HEK293 (cell line): ENCODE results near the gene S100A10.

Experiments used
- CTCF ChIA-PET: fragments of 350-600 bp; formaldehyde crosslinking; extraction: SDS; loops from one replicate; lab custom pipeline; 2021; ENCODE audit warnings: antibody characterized with exemption; lab: Yijun Ruan, JAX
- POLR2A ChIA-PET: fragments of 300-600 bp; formaldehyde crosslinking; extraction: SDS; loops from one replicate; lab custom pipeline; 2020; ENCODE audit warnings: antibody characterized with exemption, inconsistent platforms; lab: Yijun Ruan, JAX
- H3K27ac ChIP-seq: fragments of 200-500 bp; sonication (Bioruptor generic); 2 replicates; pipeline ENCODE4 v1.5.1; 2014; ENCODE audit warnings: low read depth, low read length, control low read depth, inconsistent platforms; ENCODE audit errors: extremely low read depth
- H3K36me3 ChIP-seq, 2 experiments: fragments of 200-500 bp in 1 of 2; sonication (Bioruptor generic) in 1 of 2; 1 replicate in 1 of 2; 2 replicates in 1 of 2; pipeline ENCODE4 v1.5.1; 2014 to 2017; ENCODE audit warnings: inconsistent platforms in 2 of 2, low read length in 2 of 2; ENCODE audit not compliant: control insufficient read depth in 2 of 2, insufficient read depth in 1 of 2
- H3K4me1 ChIP-seq: fragments of 200-500 bp; sonication (Bioruptor generic); 2 replicates; pipeline ENCODE4 v1.5.1; 2014; ENCODE audit warnings: mild to moderate bottlenecking, low read length, inconsistent platforms; ENCODE audit not compliant: control insufficient read depth, insufficient read depth
- H3K4me3 ChIP-seq: 2 replicates; pipeline ENCODE4 v1.5.1; 2011; ENCODE audit warnings: low read depth, mild to moderate bottlenecking, control low read depth, low read length, moderate library complexity
- H3K9me3 ChIP-seq: fragments of 200-500 bp; sonication (Bioruptor generic); 2 replicates; pipeline ENCODE4 v1.5.1; 2014; ENCODE audit warnings: low read depth, low read length, inconsistent platforms; ENCODE audit not compliant: control insufficient read depth, insufficient read depth
- EGR2 ChIP-seq: fragments of 450-650 bp; formaldehyde crosslinking; IDR thresholded peaks from 2 replicates; pipeline ENCODE4 v1.5.1; 2016; ENCODE audit warnings: low read depth, missing biosample characterization, missing genetic modification characterization
- GLIS1 ChIP-seq: fragments of 450-650 bp; formaldehyde crosslinking; IDR thresholded peaks from 2 replicates; pipeline ENCODE4 v1.5.1; 2016; ENCODE audit warnings: missing biosample characterization, missing genetic modification characterization
- HIC1 ChIP-seq: fragments of 450-650 bp; formaldehyde crosslinking; IDR thresholded peaks from 2 replicates; pipeline ENCODE4 v1.5.1; 2016; ENCODE audit warnings: missing biosample characterization, missing genetic modification characterization
- KLF1 ChIP-seq: fragments of 450-650 bp; formaldehyde crosslinking; IDR thresholded peaks from 2 replicates; pipeline ENCODE4 v1.5.1; 2016; ENCODE audit warnings: missing biosample characterization, missing genetic modification characterization
- KLF9 ChIP-seq: fragments of 450-650 bp; formaldehyde crosslinking; IDR thresholded peaks from 2 replicates; pipeline ENCODE4 v1.5.1; 2016; ENCODE audit warnings: missing biosample characterization, missing genetic modification characterization, low read depth
- MYNN ChIP-seq: fragments of 450-650 bp; formaldehyde crosslinking; IDR thresholded peaks from 2 replicates; pipeline ENCODE4 v1.5.1; 2016; ENCODE audit warnings: missing biosample characterization, missing genetic modification characterization, borderline replicate concordance
- PATZ1 ChIP-seq: fragments of 450-650 bp; formaldehyde crosslinking; IDR thresholded peaks from 2 replicates; pipeline ENCODE4 v1.5.1; 2016; ENCODE audit warnings: missing biosample characterization, missing genetic modification characterization
- REPIN1 ChIP-seq: fragments of 450-650 bp; formaldehyde crosslinking; IDR thresholded peaks from 2 replicates; pipeline ENCODE4 v1.5.1; 2017; ENCODE audit warnings: missing biosample characterization, missing genetic modification characterization, low read depth
- ZBTB49 ChIP-seq: fragments of 450-650 bp; formaldehyde crosslinking; IDR thresholded peaks from 2 replicates; pipeline ENCODE4 v1.5.1; 2016; ENCODE audit warnings: missing biosample characterization, missing genetic modification characterization, low read depth
- ZFHX2 ChIP-seq: fragments of 450-650 bp; formaldehyde crosslinking; conservative IDR thresholded peaks from 2 replicates; pipeline ENCODE4 v1.5.1; 2016; ENCODE audit warnings: missing biosample characterization, missing genetic modification characterization
- ZFP69B ChIP-seq: fragments of 450-650 bp; formaldehyde crosslinking; IDR thresholded peaks from 2 replicates; pipeline ENCODE4 v1.5.1; 2016; ENCODE audit warnings: missing biosample characterization, missing genetic modification characterization
- ZNF138 ChIP-seq: fragments of 450-650 bp; formaldehyde crosslinking; IDR thresholded peaks from 2 replicates; pipeline ENCODE4 v1.5.1; 2016; ENCODE audit warnings: missing biosample characterization, missing genetic modification characterization, borderline replicate concordance
- ZNF416 ChIP-seq: fragments of 450-650 bp; formaldehyde crosslinking; IDR thresholded peaks from 2 replicates; pipeline ENCODE4 v1.5.1; 2016; ENCODE audit warnings: missing biosample characterization, missing genetic modification characterization
- ZNF513 ChIP-seq: fragments of 450-650 bp; IDR thresholded peaks from 2 replicates; pipeline ENCODE4 v1.5.1; 2018; ENCODE audit warnings: missing biosample characterization, missing genetic modification characterization
- ZNF600 ChIP-seq: fragments of 450-650 bp; formaldehyde crosslinking; IDR thresholded peaks from 2 replicates; pipeline ENCODE4 v1.5.1; 2016; ENCODE audit warnings: missing biosample characterization, missing genetic modification characterization
- ZNF626 ChIP-seq: fragments of 450-650 bp; sonication (Bioruptor Pico); formaldehyde crosslinking; IDR thresholded peaks from 2 replicates; pipeline ENCODE4 v1.5.1; 2018; ENCODE audit warnings: missing biosample characterization, missing genetic modification characterization, inconsistent platforms
- ZXDB ChIP-seq: fragments of 450-650 bp; formaldehyde crosslinking; IDR thresholded peaks from 2 replicates; pipeline ENCODE4 v1.5.1; 2016; ENCODE audit warnings: missing biosample characterization, missing genetic modification characterization
- TF ChIP-seq, protein P1 (sequence below): fragments of 450-650 bp; formaldehyde crosslinking; IDR thresholded peaks from 2 replicates; pipeline ENCODE4 v1.5.1; 2017; ENCODE audit warnings: missing biosample characterization, mild to moderate bottlenecking, missing genetic modification characterization, moderate library complexity

The S100A10 gene

DNA sequence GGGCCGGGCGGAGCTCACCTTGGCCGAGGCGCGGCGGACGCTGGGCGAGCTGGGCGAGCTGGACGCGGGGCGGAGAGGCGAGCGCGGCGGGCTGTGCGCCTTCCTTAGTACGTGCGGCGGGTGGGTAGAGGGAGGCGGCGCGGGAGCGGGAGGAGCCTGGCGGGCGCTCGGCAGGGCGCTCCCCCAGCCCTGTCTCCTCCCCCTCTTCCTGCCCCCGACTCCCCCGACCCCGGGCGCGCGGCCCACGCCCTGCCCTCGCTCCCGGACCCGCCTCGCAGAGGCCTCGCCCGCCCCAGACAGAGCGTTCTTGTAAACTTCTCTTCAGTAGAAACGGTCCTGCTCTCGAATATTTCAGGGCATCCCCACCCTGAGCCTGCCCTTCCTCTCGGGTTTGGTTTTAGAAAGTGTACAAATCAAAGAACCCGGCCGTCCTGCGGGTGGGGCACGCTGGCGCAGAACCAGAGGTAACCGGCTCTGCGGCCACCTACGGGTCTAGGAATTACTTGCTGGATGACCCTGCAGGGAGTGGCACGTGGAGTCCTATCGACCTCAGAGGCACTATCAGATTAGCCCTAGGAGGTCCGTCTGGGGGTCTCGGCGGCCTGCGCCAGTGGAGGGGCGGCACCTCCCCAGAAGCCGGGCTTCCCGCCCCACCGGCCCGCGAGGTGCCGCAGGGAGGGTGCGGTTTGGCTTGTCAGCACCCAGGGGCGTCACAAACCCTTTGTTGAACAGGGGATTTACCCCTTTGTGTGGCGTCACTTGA lies at the start of gene S100A10 (continued):
- TF ChIP-seq HIC1 (tag by site-specific recombination): 0 out of 2 replicates have a peak, but pooled peaks have one; percentile 22
- peak; percentile 90 for TF ChIP-seq GLIS1 (tag by site-specific recombination)
- TF ChIP-seq ZBTB49 (tag by site-specific recombination): no peak
- peak; percentile 33; the same call in 1 of the 2 replicates for TF ChIP-seq PATZ1 (tag by site-specific recombination)
- 0 out of 2 replicates have a peak, but pooled peaks have one; percentile 8 for TF ChIP-seq ZNF600
- peak; percentile 89 for TF ChIP-seq KLF1 (tag by site-specific recombination)
- TF ChIP-seq ZFHX2: peak; percentile 48

DNA sequence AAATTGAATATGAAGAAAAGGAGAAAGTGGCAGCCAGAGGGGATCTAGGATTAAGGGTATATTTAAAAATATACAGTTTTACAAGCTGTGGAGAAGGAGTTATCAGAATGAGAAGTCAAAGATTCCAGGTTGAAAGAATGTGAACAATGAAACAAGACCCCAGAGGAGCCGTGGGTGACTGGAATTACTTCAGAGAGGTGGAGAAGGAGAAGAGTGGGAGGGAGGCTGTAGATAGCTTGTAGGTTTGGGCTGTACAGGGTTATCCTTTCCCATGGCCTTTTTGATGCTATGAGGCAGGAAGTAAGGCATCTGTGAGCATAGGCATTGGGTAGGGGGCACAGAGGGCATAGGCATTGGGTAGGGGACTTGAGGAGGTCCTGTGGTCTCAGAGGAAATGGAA lies 48.4 kb upstream of the S100A10 start:
- no peaks in the 10 kb centered on the region for H3K9me3 ChIP-seq
- TF ChIP-seq ZFHX2 (peak; percentile 81), ZNF626 (no peak), EGR2 (tag by site-specific recombination) (peak; percentile 85), ZNF138 (tag by site-specific recombination) (no peak), KLF9 (no peak)
- TF ChIP-seq, all 188 proteins: peak for 2
- no peak overlapping the region for H3K4me3 ChIP-seq
- H3K27ac ChIP-seq: no peak overlapping the region
- CTCF ChIA-PET: interaction anchor here (1.0 to 1.6 kb wide), 4 partner anchors 13 to 140 kb away, joined by 3 to 8 read pairs (median 4); no protein-coding TSS in a partner anchor
- H3K4me1 ChIP-seq: no peaks in the 10 kb centered on the region; the same call in 1 of the 2 replicates
- POLR2A ChIA-PET: no interaction called here
- no peaks in the 10 kb centered on the region for H3K36me3 ChIP-seq

DNA sequence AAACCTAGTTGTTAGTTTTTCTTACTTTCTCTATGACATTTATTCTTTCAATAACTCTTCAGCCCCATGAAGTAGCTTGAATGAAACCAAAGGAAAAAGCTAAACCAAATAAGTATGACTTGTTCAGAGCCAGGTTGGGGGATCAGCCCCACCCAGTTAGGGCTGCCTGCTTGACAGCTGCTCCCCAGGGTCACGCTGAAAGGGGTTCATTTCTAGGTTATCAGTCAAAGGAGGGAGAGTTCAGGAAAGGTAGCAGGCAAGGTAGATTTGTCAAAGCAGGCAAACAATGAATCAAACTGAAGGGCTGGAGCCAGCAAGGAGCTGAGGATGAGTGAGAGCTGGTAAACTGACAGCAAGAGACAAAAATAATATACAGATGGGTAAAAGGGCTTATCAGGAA lies 46.2 kb upstream of the S100A10 start:
- Histone ChIP-seq H3K4me1 (no peaks in the 10 kb centered on the region; the same call in 1 of the 2 replicates), H3K4me3 (no peak overlapping the region), H3K36me3 (no peaks in the 10 kb centered on the region), H3K27ac (no peak overlapping the region), H3K9me3 (no peaks in the 10 kb centered on the region)
- no peak for TF ChIP-seq ZNF416 (tag by site-specific recombination)
- no peak for TF ChIP-seq ZFP69B
- no peak for TF ChIP-seq ZXDB (tag by site-specific recombination)
- TF ChIP-seq MYNN (tag by site-specific recombination): no peak
- TF ChIP-seq, protein P1, sequence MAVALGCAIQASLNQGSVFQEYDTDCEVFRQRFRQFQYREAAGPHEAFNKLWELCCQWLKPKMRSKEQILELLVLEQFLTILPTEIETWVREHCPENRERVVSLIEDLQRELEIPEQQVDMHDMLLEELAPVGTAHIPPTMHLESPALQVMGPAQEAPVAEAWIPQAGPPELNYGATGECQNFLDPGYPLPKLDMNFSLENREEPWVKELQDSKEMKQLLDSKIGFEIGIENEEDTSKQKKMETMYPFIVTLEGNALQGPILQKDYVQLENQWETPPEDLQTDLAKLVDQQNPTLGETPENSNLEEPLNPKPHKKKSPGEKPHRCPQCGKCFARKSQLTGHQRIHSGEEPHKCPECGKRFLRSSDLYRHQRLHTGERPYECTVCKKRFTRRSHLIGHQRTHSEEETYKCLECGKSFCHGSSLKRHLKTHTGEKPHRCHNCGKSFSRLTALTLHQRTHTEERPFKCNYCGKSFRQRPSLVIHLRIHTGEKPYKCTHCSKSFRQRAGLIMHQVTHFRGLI (tag by site-specific recombination): no peak
- no peak for TF ChIP-seq REPIN1 (tag by site-specific recombination)
- TF ChIP-seq ZNF513 (tag by site-specific recombination): no peak
- ChIA-PET POLR2A (interaction anchor here (1.4 kb wide), 1 partner anchor 8 kb away, joined by 3 read pairs; no protein-coding TSS in a partner anchor), CTCF (interaction anchor here (0.5 to 1.6 kb wide), 4 partner anchors 9 to 72 kb away, joined by 3 to 6 read pairs (median 4); no protein-coding TSS in a partner anchor)
